H54 (cell line): ENCODE measurements around the gene CENPO.

Source experiments
- DNase-seq: peaks from one replicate; pipeline ENCODE4 v3.0.0; 2011; ENCODE audit warnings: low spot score, mixed read lengths; ENCODE audit not compliant: insufficient read length
- FAIRE-seq: peaks from 3 replicates; lab custom pipeline; 2011; peaks lifted over from hg19 to GRCh38; lab: Jason Lieb, UNC
- POLR2A ChIP-seq: IDR thresholded peaks from 2 replicates; pipeline ENCODE4 v1.6.1; 2011; ENCODE audit warnings: low read depth, mild to moderate bottlenecking, low read length

The CENPO gene

DNA sequence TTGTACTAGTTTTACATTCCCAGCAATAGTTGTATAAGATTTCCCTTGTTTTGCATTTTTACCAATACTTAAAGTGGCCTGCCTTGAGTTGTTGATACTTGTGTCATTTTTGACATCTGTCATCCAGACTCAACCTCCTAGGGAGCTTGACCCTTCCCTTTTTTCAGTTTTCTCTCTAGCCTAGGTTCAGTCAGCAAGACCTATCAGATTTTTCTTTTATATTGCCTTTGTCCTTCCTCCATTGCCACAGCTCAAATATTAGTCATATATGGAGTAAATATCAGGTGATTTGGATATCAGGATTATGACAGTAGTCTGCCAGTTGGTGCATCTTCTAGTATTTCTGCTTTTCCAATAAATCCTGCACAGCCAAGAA is 13.4 kb downstream of the CENPO start:
- DNase-seq: no peak
- FAIRE-seq: peak; percentile 36
- no peak for TF ChIP-seq POLR2A

DNA sequence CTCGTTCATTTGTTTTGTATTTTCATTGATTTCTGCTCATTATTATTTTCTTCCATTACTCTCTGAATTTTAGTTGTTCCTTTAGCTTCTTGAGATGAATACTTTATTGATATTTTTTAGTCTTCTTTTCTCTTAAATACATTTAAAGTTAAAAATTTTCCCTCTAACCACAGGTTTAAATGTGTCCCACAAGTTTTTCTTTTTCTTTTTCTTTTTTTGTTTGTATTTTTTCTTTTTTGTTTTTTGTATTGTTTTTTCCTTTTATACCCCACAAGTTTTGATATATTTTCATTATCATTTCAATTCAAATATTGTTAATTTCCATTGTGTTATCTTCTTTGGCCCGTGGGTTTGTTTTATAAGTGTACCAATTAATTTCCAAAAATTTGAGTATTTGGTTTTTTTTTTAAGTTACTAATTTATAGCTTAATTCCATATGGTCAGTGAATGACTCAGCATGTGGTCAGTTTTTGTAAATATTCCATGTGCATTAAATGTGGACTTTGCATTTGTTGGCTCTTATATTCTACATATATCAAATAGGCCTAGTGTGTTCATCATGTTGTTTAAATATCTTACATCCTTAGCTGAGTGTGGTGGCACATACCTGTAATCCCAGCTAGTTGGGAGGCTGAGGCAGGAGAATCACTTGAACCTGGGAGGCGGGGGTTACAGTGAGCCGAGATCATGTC is 16.2 kb downstream of the CENPO start:
- TF ChIP-seq POLR2A: no peak
- FAIRE-seq (no peak), DNase-seq (no peak)

DNA sequence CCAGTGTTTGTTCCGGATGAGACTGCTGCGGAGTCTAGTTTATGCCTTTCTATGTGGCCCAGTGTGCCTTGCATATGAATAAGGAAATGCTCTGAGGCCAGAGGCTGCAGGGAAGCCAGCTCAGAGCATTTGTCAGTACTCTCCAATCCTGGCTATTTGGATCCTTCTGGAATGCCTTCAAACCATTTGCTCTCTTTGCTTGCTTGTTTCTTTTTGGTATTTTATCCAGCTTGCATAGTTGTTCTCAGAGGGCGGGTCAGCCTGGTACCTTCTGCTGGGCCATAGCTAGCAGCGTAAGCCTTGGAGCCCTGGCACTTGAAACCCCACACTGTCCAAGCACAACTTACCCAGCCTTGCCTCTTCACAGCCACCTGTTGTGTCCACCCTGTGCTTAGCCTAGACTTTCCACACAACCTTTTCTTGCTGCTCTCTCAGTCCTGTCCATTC is 20.5 kb downstream of the CENPO start:
- FAIRE-seq (no peak), DNase-seq (no peak)
- TF ChIP-seq POLR2A: no peak

DNA sequence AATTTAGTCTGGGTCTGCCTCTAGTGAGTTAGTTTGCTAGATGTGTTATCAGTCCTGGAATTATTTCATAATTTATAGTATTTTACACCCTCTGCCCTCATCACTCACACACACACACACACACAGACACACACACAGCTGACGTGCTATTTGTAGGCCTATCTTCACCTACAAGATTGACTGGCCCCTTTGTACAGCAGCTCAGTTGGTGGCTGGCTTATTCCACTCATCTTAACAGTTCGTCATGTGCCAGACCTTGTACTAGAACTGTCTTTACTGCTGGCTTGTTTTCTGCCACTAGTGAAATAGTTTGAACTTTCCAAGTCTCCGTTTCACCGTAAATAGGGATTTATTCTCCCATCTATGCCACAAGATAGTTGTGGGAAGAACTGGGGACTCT is 21.3 kb downstream of the CENPO start:
- TF ChIP-seq POLR2A: no peak

DNA sequence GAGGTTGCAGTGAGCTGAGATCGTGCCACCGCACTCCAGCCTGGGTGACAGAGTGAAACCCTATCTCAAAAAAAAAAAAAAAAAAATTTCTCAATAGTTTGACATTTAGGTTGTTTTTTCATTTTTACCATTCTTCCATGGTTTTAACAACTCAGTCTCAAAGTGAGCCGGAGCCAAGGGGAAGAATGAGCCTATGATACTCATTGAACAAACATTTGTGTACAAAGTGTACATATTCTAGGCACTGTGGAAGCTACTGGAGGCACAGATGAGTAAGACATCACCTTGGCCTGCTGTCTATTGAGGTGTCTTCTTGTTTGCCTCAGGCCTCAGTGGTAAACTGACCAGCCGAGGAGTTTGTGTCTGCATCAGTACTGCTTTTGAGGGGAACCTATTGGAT is 21.9 kb downstream of the CENPO start:
- no peak for DNase-seq
- TF ChIP-seq POLR2A: no peak
- FAIRE-seq: no peak

More for the DNA sequence above, 21.3 kb downstream of the CENPO start:
- no peak for FAIRE-seq
- no peak for DNase-seq

DNA sequence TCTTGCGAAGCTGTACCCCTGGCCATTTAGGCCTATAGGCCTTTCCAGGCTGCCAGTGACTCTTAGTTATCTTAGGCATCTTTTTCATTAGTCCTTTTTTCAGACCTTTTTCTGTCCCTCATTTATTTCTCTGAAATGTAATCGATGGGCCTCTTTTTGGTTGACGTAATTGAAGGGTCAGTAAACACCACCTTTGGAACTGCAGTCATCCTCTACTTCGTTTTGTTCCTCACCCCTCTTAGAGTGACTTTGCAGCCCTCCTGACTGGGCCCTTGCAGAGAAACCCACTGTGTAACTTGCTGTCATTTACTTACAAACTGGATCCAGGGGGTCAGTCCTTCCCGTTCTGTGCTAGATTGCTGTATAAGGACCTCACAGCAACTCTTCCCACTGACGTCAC is 23.2 kb downstream of the CENPO start:
- no peak for TF ChIP-seq POLR2A
- no peak for FAIRE-seq
- DNase-seq: no peak

DNA sequence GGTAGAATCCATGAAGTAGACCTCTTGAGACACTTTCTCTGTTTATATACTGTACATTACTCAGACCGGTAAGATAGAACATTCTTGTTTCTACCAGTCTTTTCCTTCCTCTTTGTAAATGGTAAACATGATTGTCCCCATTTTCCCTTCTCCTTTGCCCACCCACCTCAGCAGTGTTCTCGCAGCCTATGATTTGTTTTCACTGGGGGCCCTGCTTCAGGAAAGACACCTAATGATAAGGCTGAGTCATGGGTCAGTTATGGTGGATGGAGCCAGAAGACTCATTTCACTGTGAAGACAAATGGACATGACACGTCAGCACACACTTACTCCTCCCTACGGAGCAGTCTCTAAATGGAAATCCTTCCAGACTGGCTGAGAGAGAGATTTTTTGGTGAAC is 23.7 kb downstream of the CENPO start:
- no peak for TF ChIP-seq POLR2A
- peak; percentile 90 for FAIRE-seq
- peak; percentile 68 for DNase-seq

DNA sequence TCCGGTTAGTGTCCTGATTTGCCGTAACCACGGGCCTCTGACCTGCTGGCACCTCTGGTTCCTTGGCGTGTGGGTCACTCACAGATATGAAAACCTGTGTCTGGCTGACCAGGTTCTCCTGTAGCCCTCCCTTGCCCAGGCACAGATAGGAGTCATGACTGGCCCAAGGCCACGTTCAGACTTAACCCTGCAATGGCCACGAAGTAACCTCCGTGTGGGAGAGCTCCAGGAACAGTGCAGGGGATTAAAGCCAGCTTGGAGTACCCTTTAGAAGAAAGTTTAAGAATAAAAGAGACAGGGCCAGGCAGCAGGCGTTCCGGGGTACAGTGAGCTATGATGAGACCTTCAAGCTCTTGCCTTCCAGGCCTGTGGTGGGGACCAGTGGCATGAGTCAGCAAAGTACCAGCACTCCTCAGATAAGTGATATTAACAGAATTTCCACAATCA is 25.5 kb downstream of the CENPO start:
- FAIRE-seq (no peak), DNase-seq (no peak)
- TF ChIP-seq POLR2A: no peak

DNA sequence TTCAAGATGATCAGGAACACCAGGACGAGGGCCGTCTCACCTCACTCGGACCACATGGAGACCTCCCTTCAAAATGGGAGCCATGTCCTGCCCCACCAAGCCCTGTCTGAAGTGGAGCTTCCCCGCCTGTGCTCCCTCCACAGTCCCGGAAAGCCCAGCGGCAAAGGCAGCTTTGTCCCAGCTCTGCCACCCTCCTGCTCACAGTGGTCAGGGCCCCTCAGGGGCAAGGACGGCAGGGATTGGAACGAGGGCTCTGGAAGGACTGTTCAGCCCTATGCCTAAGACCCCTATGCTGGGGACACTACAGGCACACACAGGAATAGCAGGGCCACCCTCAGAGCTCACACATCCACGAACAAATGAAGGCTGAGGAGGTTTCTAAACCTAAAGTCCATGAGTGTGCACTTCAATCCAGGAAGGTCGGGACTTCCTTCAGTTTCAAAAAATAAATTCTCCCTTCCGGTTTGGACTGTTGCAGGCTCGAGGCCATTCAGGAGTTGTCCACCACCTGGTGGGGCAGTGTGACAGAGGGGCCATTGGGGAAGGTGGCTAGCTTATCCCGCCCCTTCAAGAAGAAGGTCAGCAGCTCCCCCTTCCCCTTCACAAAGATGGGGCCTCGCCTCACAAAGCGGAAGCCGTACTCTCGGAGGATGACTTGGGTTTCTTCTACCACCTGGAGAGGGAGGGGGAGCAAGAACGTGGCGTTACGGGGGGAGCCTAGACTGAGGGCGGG is 26.4 kb downstream of the CENPO start:
- FAIRE-seq (no peak), DNase-seq (no peak)
- TF ChIP-seq POLR2A: no peak

DNA sequence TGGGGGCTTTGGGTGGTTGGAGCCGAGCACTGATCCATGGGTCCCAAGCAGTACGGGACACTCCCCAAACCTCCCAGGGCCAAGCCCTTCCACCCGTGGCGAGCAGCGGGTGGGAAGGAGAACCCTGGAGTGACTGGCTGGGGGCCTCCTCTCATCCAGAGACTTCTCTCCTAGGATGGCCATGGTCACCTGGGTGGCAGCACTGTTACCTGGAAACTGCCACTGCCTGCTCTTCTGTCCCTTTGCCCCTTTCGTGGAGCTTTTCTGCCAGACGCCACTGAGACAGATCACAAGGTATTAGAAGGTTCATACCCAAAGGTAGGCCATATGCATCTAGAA is 26.9 kb downstream of the CENPO start:
- DNase-seq (no peak), FAIRE-seq (no peak)
- TF ChIP-seq POLR2A: no peak

DNA sequence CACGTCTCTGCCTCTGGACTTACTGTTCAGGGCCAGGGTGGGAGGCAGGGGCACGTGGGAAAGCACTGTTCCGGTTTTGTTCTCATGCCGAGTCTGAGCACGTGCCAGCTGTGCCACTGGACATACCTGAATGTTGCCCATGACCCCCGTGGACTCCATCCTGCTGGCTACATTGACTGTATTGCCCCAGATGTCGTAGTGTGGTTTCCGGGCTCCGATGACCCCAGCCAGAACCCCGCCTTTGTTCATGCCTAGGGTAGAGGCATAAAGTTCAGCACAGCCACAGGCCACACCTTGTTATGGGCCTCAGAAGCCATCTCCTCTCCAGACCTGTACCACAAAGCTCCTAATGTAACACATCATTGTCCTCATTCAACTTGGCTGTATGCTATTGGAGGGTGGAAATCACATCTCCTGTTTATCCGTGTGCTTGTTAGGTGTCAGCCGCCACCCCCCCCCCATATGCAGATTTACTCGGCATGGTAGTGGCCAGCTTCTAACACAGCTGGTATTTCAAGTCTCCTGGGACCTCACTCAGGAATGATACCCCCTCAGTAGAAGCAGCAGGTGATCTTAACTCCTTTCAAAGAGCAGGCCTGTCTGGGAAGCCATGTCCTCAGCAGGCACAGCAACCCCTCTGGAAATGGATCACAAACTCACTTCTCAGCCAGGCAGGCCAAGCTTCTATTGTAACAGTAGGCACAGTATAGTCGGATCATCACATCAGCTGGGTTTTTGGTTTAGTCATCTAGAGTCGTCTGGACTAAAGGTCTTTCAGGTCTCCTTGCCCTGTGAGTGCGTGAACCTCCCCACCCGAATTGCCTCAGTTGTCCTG is 27.6 kb downstream of the CENPO start:
- DNase-seq (no peak), FAIRE-seq (no peak)
- TF ChIP-seq POLR2A: no peak

DNA sequence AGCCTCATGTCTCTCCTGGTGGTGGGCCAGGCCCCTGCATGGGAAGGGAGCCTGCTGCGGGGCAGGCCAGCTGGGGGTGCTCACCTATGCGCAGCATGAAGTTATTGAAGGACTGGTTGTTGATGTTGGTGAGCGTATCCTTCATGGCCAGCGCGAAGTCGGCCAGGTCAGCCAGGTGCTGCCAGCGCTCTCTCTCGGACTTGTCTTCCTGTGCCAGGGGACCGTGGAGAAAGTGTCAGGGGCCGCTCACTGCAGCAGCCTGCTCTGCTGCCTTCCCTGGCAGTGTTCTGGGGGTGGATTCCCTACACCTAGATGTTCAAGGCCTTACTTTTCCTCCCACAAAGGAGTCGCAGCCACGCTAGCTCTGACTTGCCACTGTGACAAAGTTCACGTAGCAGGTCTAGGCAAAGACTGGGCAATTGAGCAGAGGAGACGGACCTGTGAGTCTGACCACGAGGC is 28.2 kb downstream of the CENPO start:
- no peak for TF ChIP-seq POLR2A
- FAIRE-seq (no peak), DNase-seq (no peak)

DNA sequence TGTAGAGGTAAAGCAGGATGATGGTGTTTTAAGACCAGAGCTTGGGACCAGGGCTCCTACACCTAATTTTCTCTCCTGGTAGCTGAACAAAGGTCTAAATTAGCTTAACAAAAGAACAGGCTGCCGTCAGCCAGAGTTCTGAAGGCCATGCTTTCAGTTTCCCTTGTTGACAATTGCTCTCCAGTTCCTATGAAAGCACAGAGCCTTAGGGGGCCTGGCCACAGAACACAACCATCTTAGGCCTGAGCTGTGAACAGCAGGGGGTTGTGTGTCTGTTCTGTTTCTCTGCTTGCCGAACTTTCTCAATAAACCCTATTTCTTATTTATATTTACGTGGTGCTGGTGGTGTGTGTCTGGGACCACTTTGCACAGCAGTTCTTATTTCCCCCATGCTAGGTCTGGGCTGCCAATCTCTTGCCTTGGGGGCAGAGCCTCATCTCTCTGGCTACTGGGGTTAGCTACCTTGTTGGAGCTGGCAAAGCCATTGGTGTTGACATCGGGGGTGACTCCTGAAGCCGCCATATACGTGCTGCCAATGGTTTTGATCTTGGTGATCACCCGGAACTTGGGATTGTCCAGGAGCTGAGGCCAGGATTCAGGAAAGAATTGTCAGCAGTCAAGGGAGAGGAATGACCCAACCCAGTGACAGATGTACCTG is 29.0 kb downstream of the CENPO start:
- no peak for TF ChIP-seq POLR2A
- DNase-seq: no peak
- FAIRE-seq: no peak
